Osteoblast (primary cell): ENCODE data around the gene EDNRB. TPM values are rescaled to one million over a fixed set of nuclear protein-coding genes. Genes with fewer than 3 reads are reported as not detected.

Experiments
- DNase-seq: peaks from one replicate; pipeline ENCODE4 v3.0.0; 2011; ENCODE audit warnings: low spot score, mixed read lengths; ENCODE audit not compliant: insufficient read length; ENCODE audit errors: missing footprints
- H2AFZ ChIP-seq: 2 replicates; pipeline ENCODE4 v1.6.0; 2011; ENCODE audit warnings: mild to moderate bottlenecking, low read length
- H3K27ac ChIP-seq: 2 replicates; pipeline ENCODE4 v1.5.1; 2011; ENCODE audit warnings: mild to moderate bottlenecking, low read depth, low read length, moderate library complexity
- H3K27me3 ChIP-seq: 2 replicates; pipeline ENCODE4 v1.6.0; 2012; ENCODE audit warnings: mild to moderate bottlenecking, control low read depth, inconsistent platforms, low read length, moderate library complexity; ENCODE audit not compliant: insufficient read depth
- H3K36me3 ChIP-seq: 2 replicates; pipeline ENCODE4 v1.5.1; 2011; ENCODE audit warnings: mild to moderate bottlenecking, low read length, control low read depth, moderate library complexity; ENCODE audit not compliant: insufficient read depth
- H3K4me1 ChIP-seq: 2 replicates; pipeline ENCODE4 v1.5.1; 2011; ENCODE audit warnings: mild to moderate bottlenecking, low read length, control low read depth, moderate library complexity; ENCODE audit not compliant: insufficient read depth
- H3K4me2 ChIP-seq: 2 replicates; pipeline ENCODE4 v1.6.0; 2011; ENCODE audit warnings: mild to moderate bottlenecking, low read length; ENCODE audit not compliant: insufficient read depth
- H3K4me3 ChIP-seq: fragments of 200-600 bp; sonication (generic); 3 replicates; pipeline ENCODE4 v1.5.1; 2012; ENCODE audit warnings: mild to moderate bottlenecking, low read length, inconsistent platforms; ENCODE audit not compliant: insufficient read depth
- H3K79me2 ChIP-seq: 2 replicates; pipeline ENCODE4 v1.6.0; 2012; ENCODE audit warnings: mild to moderate bottlenecking, low read length, control low read depth, inconsistent platforms; ENCODE audit not compliant: insufficient read depth
- H3K9me3 ChIP-seq: 2 replicates; pipeline ENCODE4 v1.5.1; 2011; ENCODE audit warnings: low read depth, low read length, control low read depth
- H4K20me1 ChIP-seq: 2 replicates; pipeline ENCODE4 v1.6.0; 2012; ENCODE audit warnings: mild to moderate bottlenecking, low read length, control low read depth; ENCODE audit not compliant: insufficient read depth
- CTCF ChIP-seq: IDR thresholded peaks from 2 replicates; pipeline ENCODE4 v1.5.1; 2011; ENCODE audit warnings: mild to moderate bottlenecking, low read depth, low read length, moderate library complexity; ENCODE audit errors: extremely low read depth
- total RNA-seq: library from RNA; depleted of rRNA; stranded (reverse); fragments of >200 nt; gene quantifications from 2 replicates; pipeline ENCODE4 v1.2.3, GENCODE V29; 2012

Gene EDNRB
- total RNA-seq, 1 donor: under 0.01 TPM

GRCh38 chr13:77908531-77908930 is 10.1 kb downstream of the EDNRB start:
- Histone ChIP-seq H3K36me3 (no peaks in the 10 kb centered on the region), H3K79me2 (no peaks in the 10 kb centered on the region), H3K4me2 (no peak overlapping the region), H3K27me3 (no peaks in the 10 kb centered on the region), H3K9me3 (no peaks in the 10 kb centered on the region), H2AFZ (no peak overlapping the region), H4K20me1 (no peaks in the 10 kb centered on the region), H3K4me1 (no peaks in the 10 kb centered on the region), H3K4me3 (no peak overlapping the region), H3K27ac (no peak overlapping the region)
- no peak for DNase-seq
- no peak for TF ChIP-seq CTCF

- DNase-seq: no peak
These were observed 10.8 kb downstream of the EDNRB start for GRCh38 chr13:77907666-77908341.

GRCh38 chr13:77904031-77904430 is 14.6 kb downstream of the EDNRB start:
- no peaks in the 10 kb centered on the region for H3K27me3 ChIP-seq
- no peak overlapping the region for H2AFZ ChIP-seq
- H3K79me2 ChIP-seq: no peaks in the 10 kb centered on the region
- no peaks in the 10 kb centered on the region for H3K4me1 ChIP-seq
- no peak overlapping the region for H3K4me3 ChIP-seq
- no peak overlapping the region for H3K4me2 ChIP-seq
- no peak for TF ChIP-seq CTCF
- no peak for DNase-seq
- no peaks in the 10 kb centered on the region for H3K36me3 ChIP-seq
- no peak overlapping the region for H3K27ac ChIP-seq
- H3K9me3 ChIP-seq: no peaks in the 10 kb centered on the region
- H4K20me1 ChIP-seq: no peaks in the 10 kb centered on the region

More at GRCh38 chr13:77907666-77908341, 10.8 kb downstream of the EDNRB start:
- Histone ChIP-seq H3K4me3 (no peak overlapping the region), H3K79me2 (no peaks in the 10 kb centered on the region), H3K4me2 (no peak overlapping the region), H4K20me1 (no peaks in the 10 kb centered on the region), H3K27ac (no peak overlapping the region), H3K9me3 (no peaks in the 10 kb centered on the region), H3K27me3 (no peaks in the 10 kb centered on the region), H3K36me3 (no peaks in the 10 kb centered on the region), H2AFZ (no peak overlapping the region), H3K4me1 (no peaks in the 10 kb centered on the region)
- no peak for TF ChIP-seq CTCF

GRCh38 chr13:77903435-77903834 is 15.2 kb downstream of the EDNRB start:
- H4K20me1 ChIP-seq: no peaks in the 10 kb centered on the region
- H3K4me2 ChIP-seq: no peak overlapping the region
- H3K79me2 ChIP-seq: no peaks in the 10 kb centered on the region
- no peaks in the 10 kb centered on the region for H3K36me3 ChIP-seq
- no peak overlapping the region for H3K4me3 ChIP-seq
- H3K27me3 ChIP-seq: no peaks in the 10 kb centered on the region
- no peak overlapping the region for H3K27ac ChIP-seq
- no peaks in the 10 kb centered on the region for H3K4me1 ChIP-seq
- DNase-seq: no peak
- H2AFZ ChIP-seq: no peak overlapping the region
- TF ChIP-seq CTCF: no peak
- H3K9me3 ChIP-seq: no peaks in the 10 kb centered on the region
